ENCODE data around the gene SPATA13.

DNA sequence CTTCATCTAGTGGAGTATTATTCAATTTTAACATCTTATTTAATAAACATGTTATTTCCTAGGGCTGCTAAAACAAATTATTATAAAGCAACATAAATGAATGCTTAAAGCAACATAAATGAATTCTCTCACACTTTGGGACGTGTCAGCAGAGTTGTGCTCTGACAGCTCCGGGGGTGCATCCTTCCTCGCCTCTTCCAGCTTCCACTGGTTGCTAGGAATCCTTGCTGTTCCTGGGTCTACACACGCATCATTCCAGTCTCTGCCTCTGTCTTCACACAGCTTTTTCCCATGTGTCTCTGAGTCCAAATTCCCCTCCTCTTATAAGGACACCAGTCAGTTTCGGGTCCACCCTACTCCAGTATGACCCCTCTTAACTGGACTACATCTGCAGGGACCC, 21.6 kb upstream of the SPATA13 start:
- TF ChIP-seq, protein P1, sequence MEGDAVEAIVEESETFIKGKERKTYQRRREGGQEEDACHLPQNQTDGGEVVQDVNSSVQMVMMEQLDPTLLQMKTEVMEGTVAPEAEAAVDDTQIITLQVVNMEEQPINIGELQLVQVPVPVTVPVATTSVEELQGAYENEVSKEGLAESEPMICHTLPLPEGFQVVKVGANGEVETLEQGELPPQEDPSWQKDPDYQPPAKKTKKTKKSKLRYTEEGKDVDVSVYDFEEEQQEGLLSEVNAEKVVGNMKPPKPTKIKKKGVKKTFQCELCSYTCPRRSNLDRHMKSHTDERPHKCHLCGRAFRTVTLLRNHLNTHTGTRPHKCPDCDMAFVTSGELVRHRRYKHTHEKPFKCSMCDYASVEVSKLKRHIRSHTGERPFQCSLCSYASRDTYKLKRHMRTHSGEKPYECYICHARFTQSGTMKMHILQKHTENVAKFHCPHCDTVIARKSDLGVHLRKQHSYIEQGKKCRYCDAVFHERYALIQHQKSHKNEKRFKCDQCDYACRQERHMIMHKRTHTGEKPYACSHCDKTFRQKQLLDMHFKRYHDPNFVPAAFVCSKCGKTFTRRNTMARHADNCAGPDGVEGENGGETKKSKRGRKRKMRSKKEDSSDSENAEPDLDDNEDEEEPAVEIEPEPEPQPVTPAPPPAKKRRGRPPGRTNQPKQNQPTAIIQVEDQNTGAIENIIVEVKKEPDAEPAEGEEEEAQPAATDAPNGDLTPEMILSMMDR (conservative IDR thresholded peaks at IDR 0.05; ENCODE audit: low read depth, low read length) = no peak
- no peak for TF ChIP-seq EZH2 (IDR thresholded peaks at IDR 0.05; ENCODE audit: low read length, unreplicated experiment)
- TF ChIP-seq EZH2phosphoT487 (IDR thresholded peaks at IDR 0.05; ENCODE audit: borderline replicate concordance, low read length) = no peak

Data from PC-3 (cell line).